Left renal cortex interstitium (tissue), 4 donors: ENCODE results near the gene TRAF3. TPM values are rescaled to one million over a fixed set of nuclear protein-coding genes. Genes with fewer than 3 reads are reported as not detected.
"Not testable (repeated sequence)": the region's sequence is repeated elsewhere in the genome, so short reads cannot be mapped to it uniquely, and the experiment has no call there.

Experiments used
- DNase-seq, 4 donors: peaks; one replicate each; pipeline ENCODE4 v3.0.0-alpha.2; 2013; ENCODE audit warnings: low read depth in 4 of 4, low spot score in 2 of 4, missing footprints in 1 of 4
- polyA plus RNA-seq, 4 donors: library from polyadenylated mRNA; unstranded; fragments of 120-200 nt; gene quantifications; one replicate each; pipeline ENCODE4 v1.2.1, GENCODE V29; 2013; ENCODE audit not compliant: insufficient read length in 4 of 4

Gene TRAF3
- polyA plus RNA-seq, 4 donors: 13.9 to 18.1 (median 16.7) TPM

DNA sequence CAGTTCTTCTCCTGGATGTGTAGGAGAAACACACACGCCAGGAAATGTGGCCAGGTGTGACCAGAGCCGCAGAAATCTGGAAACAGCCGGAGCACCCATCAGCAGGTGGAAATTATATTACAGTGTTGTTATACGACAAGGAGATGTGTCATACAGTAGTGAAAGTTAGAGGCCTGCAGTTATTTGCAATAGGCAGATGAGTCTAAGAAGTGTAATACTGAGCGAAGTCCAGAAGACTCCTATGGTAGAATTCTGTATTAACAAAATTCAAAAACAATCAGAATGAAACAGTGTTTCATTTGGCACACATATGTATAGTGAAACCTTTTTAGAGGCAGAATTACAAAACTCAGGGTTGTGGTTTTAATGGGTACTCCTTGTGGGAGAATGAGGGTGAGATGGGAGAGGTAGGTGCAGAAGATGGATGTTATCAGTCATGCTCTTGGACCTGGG, 105.9 kb downstream of the TRAF3 start:
- no peak for DNase-seq

DNA sequence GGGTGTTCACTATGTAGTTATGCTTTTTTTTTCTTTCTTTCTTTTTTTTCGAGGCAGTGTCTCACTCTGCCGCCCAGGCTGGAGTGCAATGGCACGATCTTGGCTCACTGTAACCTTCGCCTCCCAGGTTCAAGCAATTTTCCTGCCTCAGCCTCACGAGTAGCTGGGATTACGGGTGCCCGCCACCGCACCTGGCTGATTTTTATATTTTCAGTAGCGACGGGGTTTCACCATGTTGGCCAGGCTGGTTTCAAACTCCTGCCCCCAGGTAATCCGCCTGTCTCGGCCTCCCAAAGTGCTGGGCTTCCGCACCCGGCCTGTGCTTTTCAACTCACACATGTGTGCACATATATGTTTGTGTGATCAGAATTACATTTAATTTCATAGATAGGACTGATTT, 106.3 kb downstream of the TRAF3 start:
- no peak for DNase-seq

DNA sequence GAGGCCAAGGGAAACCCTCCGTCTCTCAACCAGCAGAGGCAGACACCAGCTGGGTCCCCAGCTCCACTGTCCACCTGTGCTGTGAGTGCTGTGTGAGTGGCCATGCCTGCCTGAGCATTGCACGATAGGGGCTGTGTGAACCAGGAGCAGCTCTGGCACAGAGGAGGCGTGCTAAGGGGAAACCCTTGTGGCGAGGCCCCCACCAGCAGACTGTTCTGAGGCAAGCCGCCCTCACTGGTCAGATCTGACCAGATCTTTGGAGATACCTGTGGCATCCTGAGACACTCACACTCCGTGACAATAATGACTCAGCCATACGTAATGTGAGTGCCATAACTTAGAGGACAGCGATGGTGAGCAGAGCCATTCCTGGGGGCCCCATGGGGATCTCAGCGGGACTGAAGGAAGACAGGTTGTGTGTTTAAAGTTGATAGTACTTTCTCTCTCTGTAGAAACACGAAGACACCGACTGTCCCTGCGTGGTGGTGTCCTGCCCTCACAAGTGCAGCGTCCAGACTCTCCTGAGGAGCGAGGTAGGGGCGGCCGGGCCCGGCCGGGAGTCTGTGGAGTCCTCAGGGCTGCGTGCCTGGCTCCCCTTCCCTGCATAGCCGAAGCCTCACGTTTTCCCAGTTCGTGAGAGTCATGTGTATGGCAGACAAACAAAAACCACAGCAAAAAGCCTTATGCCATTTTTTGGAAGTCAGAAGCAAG, 108.6 kb downstream of the TRAF3 start:
- DNase-seq: no peak

DNA sequence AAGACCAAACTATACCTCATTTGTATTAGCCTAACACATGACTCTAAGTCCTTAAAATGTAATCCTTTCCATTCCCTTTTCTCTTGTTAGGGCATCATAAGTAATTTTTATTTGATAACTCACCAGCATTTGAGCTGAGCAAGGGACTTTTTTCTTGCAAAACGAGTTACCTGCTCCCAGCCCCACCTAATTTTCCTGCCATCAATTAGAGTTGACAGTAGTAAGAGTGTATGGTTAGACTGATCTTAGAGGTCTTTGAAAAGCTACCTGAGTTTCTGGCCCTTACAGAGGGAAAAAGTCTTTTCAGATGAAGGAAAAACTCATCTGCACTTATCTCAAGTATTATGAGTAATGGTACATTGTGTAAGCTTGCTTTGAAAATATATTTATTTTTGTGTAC, 111.5 kb downstream of the TRAF3 start:
- no peak for DNase-seq

DNA sequence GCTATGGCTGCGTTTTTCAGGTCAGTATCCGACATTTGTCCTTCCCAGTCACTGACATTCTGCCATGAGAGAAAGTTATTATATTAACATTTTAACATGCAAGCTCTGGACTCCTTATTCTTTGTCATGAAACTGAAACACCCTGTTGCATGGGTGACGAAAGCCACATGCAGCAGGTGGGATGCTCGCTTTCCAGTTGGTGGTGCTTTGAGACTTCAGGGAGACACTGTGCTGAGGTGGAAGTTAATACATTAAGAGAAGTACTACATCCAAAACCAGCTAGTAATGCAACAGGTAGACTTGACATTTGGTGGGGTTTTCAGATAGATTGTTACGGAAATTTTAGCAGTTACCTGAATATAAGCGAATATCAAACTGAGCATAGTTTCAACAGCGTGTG, 112.4 kb downstream of the TRAF3 start:
- no peak for DNase-seq

DNA sequence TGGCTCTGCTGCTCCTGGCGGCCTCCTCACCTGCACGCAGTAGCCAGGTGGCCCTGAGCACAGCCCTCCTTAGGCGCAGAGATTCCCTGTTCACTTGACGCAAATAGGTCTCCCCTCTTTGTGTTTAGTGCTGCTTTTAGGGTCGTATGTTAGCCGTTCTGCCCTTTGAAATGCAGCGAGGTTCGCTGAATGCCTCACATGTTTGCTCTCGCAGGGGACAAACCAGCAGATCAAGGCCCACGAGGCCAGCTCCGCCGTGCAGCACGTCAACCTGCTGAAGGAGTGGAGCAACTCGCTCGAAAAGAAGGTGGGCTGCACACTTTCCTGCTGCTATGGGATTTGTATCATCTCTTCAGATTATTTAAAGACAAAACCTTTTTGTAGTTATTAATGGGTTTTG, 113.9 kb downstream of the TRAF3 start:
- DNase-seq: no peak

DNA sequence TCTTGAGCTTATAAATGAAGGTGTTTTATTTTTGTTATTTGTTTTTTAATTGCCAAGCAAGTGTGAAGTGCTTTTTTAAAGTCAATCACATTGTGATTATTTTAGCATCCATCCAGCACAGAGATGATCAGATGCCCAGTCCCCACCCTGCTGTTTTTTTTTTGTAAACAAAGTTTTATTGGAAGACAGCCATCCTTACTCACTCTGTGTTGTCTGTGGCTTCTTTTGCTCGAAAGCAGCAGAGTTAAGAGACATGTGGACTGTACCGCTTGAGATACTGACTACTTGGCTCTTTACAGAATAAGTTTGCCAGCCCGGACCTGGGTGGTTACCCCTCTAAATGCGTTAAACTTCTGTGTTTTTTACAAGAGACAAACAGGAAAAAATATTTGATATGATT, 114.3 kb downstream of the TRAF3 start:
- no peak for DNase-seq

DNA sequence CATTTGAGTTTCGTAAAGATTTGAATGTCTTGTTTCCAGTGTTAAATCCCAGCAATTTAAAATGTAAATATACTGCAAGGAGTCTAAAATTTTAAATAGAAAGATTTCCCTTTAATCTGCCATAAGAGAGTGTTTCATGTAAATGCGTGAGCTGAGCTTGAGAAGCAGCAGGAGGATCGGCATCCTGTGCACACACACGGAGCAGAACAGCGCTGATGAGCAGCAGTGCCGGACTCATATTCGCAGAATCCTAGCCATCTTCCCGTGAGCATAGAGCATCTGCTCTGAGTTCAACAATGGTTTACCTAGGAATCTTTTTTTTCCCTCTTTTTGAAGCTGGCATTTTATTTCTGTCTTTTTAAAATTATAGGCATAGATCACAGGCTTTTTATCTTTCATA, 115.4 kb downstream of the TRAF3 start:
- no peak for DNase-seq

DNA sequence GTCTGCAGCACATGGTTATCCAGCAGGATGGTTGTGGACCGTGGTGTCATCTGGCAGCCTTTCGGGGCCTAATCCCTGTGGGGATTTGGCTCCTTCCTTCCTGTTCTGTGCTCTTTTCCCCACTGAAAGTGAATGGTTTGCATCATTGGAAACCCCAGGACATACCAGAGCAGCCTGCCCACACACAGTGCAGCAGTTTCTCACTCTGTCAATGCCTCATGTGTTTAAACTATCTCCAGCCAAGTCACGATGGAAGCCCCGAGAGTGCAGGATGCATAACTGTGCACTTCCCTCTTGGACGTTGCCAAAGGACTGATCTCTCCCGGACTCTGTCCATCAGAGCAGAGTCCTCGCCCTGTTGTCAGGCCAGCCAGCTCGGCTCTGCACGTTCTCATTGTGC, 116.2 kb downstream of the TRAF3 start:
- peak in 1 of 4 donors; percentile 13 for DNase-seq

DNA sequence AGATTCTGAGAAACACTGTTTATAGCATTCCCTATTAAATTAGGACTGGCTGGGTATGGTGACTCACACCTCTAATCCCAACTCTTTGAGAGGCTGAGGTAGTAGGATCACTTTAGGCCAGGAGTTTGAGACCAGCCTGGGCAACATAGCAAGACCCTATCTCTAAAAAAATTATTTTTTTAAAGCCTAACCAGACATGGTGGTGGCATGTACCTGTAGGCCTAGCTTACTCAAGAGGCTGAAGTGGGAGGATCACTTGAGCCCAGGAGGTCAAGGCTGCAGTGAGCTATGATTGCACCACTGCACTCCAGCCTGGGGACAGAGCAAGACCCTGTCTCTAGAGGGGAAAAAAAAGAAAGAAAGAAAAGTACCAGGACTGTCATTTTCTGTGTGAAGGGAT, 119.5 kb downstream of the TRAF3 start:
- DNase-seq: not testable (repeated sequence)

DNA sequence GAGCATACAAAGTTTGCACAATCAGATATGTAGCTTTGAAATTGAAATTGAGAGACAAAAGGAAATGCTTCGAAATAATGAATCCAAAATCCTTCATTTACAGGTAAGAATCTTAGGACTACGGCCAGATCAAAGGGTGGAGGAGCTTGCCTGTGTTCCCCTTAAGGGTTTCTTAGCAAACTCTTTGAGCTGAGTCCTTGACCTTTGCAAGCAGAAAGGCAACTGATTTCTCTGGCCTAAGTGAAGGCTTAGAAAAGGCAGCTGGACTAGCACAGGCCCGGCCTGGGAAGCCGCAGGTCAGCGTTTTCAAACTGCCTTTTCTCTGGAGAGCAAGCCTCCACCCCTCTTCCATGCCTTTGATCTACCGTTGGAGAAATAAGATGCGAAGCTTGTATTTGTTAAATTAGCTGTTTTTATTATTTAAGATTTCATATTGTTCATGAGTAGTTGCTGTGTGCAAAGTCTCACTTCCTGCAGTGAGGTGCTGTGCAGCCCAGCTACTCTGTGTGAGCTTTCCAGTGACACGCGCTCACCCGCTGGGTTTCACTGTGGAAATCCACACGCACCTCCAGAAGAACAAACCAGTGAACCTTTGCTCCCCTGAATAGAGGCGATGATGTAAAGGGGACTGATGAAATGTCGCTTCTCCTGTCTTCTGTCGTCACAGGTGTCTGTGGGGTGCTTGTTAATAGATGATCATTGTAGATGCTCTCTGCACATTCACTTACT, 120.2 kb downstream of the TRAF3 start:
- DNase-seq: no peak

DNA sequence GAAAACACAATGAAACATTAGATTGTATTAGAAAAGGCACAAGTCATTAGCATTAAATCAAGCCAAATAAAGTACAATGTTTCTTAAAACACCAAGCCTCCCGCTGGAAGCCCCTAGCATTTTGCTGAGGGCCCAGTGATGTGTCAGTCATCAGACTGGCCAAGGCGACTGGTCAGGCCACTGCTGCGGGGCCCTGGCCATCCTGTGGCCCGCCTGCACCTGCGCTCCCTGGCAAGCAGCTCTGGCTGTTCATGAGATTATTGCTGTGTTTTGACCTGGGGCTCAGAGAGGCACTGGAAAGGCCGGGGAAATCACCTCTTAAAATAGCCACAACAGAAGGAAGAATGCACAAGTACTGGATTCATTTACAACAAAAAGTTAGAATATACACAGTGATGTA, 121.0 kb downstream of the TRAF3 start:
- no peak for DNase-seq

DNA sequence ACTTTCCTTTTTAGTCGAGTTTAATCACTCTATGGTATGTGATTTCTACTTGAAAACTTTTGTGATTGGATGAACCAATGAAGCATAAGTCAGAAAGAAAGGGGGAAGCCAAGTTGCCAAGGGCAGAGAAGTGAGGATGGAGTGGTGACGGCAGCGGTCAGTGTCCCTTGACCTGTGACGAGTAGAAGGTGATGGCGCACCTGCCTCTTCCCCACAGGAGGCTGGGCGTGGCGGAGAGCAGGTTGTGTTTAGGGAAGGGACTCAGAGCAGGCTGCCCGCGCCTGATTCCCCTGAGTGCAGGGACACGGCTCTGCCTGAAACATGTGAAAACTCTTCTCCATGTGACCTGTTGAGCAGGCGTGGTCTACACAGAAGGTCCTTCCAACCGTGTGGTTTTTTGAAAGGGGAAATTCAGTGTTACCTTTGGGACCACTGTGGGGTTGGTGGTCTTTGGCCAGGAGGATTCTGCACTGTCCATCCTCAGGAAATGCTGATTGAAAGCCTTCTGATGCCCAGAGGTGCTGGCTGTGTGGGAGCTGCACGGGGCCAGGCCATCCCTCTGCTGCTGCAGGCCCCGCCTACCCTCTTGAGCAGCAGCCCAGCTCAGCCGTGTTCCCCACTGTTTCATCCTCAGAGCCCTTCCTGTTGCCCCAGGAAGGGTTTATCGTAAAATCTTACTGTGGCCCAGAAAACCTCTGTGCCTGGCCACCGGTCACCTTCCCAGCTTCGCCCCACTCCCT, 121.7 kb downstream of the TRAF3 start:
- no peak for DNase-seq

DNA sequence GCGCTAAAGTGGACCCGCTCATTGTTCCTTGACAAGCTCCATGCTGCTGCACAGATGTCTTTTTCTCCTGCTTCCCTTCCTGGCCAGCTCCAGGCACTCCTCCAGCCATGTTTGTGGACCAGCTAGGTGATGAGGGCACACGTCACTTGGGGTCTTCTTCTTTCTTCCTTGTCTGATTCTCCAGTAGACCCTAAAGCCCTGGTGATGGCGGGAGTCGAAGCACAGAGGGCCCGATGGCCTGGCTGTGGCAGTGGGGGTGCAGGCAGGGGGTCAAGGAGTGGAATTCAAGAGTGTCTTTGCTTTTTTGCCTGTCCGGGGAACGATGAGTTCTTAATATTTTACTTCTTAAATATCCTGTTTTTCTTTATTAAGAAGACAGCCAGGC, 122.3 kb downstream of the TRAF3 start:
- no peak for DNase-seq

DNA sequence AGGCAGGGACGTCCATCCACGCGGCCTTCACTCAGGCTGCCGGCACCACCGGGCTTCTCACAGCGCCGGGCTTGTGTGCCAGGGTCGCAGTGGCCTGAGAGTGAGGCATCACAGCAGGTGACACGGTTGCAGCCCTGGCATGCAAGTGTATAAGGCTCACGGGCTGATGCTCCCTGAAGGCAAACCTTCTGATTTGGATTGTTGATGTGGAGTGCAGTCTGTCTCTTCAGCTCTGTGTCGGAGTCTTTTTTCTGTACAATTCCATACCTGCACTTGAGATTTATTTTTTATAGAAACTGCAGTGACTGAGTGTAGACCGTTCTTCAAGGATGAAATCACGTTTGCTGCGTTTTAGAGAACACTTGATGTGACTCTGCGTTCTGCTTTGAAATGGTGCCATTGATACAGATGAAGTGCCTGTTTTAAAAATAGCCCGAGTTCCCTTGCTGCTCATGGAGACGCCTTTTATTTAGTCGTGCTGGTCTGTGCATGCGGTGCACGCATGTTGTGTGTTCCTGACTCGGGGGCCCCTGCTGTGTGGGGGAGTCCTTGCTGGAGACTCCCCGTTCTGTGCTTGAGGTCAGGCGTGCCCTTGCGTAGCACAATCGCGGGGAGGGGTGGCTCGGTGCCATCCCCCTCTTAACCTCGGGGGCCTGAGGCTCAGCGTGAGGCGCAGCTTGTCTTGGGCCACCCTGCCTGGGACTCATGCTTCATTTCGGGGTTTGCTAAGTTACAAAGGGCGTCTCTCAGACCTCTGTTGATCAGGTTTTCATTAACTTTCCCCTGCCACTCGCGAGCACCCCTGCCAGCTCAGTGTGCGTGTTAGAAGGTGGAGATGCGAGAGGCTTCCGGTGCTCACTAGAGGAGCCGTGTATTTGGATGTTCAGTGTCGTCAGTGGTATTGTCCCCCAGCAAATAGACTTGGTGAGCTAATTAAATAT, 123.7 kb downstream of the TRAF3 start:
- DNase-seq: no peak

DNA sequence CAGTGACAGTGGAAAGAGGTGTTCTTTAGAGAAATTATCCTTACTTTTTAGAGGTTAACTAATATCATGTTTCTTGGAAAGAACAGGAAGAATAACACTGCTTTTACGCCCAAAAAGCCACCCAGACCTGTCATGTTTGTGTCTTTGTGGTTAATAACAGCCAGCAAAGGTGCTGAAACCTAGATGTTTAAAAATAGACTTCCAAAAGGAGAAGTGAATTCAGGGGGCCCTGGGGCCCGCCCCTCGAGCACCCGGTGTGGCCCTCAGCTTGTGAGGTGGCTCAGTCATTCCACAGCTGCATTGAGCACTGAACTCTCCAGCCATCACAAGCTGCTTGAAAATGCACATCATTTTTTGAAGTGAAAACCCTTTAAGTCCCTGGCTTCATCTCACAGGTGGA, 124.4 kb downstream of the TRAF3 start:
- no peak for DNase-seq

DNA sequence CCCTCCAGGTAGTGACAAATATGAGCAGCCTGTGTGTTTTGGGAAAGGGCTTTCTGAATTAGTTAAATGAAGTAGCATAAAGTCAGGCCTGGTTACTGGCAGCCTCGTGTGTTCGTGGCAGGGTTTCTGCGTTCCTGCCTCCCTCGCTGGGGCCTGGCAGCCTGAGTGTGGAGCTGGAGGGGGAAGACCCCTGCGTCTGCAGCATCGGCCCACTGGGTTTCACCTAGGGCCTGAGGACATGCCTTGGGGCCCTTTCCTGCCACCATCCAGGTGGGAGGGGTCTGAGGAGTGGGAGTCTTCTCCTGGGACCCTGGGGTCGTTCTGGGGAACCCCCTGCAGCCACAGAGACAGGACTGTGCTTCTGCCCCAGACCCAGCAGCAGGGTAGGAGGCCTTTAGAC, 124.8 kb downstream of the TRAF3 start:
- DNase-seq: no peak

DNA sequence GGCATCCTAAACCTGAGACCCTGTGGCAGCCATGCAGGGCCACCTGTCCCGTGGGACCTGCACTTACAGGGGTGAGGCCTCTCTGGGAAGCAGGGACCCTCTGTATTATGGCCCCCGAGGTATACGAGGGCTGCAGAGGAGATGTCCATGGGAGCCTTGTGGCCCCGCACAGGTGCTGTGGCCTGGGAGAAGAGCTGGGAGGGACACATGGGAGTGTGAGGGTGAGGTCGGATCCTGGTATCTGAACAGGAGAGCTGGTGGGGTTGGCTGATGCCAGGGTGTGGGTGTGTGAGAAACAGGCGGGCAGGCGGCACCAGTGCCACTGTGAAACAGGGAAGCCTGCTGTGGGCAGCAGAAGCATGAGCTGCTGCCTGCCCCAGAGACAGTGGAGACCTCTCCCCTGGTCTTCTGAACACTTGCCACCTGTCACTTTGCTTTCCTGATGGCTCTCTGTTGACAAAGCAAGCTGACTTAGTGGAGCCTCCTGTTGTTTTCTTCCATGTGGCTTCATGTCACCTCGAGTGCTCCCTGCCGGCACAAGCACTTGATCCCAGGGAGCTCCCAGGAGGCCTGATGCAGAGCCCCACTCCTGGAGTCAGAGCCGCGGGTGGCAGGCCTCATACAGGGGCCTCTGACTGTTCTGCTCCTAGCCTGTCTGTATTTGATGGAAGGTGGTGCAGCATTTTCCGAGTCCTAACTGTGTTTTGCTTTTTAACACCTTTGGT, 125.4 kb downstream of the TRAF3 start:
- DNase-seq: no peak

DNA sequence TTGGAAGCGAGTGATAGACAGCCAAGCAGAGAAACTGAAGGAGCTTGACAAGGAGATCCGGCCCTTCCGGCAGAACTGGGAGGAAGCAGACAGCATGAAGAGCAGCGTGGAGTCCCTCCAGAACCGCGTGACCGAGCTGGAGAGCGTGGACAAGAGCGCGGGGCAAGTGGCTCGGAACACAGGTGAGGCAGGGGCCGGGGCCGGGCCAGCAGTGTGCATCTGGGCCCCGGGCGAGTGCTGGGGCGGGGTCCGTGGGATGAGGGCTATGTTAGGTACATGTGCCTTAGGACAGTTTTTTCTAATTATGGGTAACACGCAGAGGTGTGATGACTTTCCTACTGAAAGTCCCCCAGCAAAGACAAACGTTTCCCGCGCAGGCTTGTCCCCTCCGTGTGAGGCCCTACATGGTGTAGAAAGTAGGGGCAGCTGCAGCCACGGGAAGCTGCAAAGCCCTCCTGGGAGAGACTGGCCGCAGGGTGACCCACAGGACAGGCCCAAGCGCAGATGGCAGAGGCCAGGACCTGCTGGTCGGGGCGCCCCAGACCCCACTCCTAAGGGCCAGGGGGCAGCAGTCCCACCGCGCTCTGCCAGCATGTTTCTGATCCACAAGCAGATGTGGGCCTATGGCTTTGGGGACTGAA, 126.1 kb downstream of the TRAF3 start:
- no peak for DNase-seq
